Activated T-cell treated with anti-CD3 and anti-CD28 coated beads, Interleukin-2, amount 50 U/mL, for 72 hours (primary cell): ENCODE data around the gene SLC25A30. TPM values are rescaled to one million over a fixed set of nuclear protein-coding genes. Genes with fewer than 3 reads are reported as not detected.

Source experiments
- ATAC-seq, 2 donors: fragments of 150-1000 bp; cut with Tn5 transposase; replicated peaks in 1 of 2; 2 replicates each; pipeline ENCODE4 v1.10.0; 2021; ENCODE audit warnings: moderate library complexity in 2 of 2, mild to moderate bottlenecking in 1 of 2
- DNase-seq, 2 donors: peaks; one replicate each; pipeline ENCODE4 v3.0.0; 2021 to 2022; ENCODE audit warnings: mixed read lengths in 1 of 2
- H3K27ac Mint-ChIP-seq: one replicate; pipeline ENCODE4 v1.8.0; 2022; ENCODE audit warnings: mild to moderate bottlenecking, moderate library complexity, mixed read lengths
- H3K27me3 Mint-ChIP-seq: one replicate; pipeline ENCODE4 v1.8.0; 2022; ENCODE audit warnings: low read depth, mixed read lengths
- H3K36me3 Mint-ChIP-seq, 2 donors: one replicate each; pipeline ENCODE4 v1.8.0; 2022; ENCODE audit warnings: mixed read lengths in 2 of 2, mild to moderate bottlenecking in 1 of 2; ENCODE audit not compliant: insufficient read depth in 2 of 2
- H3K4me1 Mint-ChIP-seq: one replicate; pipeline ENCODE4 v1.8.0; 2022; ENCODE audit warnings: low read depth, mixed read lengths
- H3K4me3 Mint-ChIP-seq, 2 donors: one replicate each; pipeline ENCODE4 v1.8.0; 2022; ENCODE audit warnings: mild to moderate bottlenecking in 2 of 2, mixed read lengths in 2 of 2, moderate library complexity in 2 of 2
- H3K9me3 Mint-ChIP-seq, 2 donors: one replicate each; pipeline ENCODE4 v1.8.0; 2022; ENCODE audit warnings: mixed read lengths in 2 of 2
- total RNA-seq, 2 donors: library from RNA; stranded (reverse); gene quantifications; one replicate each; pipeline ENCODE4 v1.2.3, GENCODE V29; 2022

Gene SLC25A30
- total RNA-seq, 2 donors from 2014 or later = 17.9 to 19.8 TPM

- Mint-ChIP-seq H3K27ac (peak overlapping the region; percentile 97), H3K36me3 (peaks cover 0 to 2% of the 10 kb centered on the region in 2 donors), H3K4me3 (peak overlapping the region; percentile 89 to 100), H3K9me3 (no peaks in the 10 kb centered on the region), H3K4me1 (peaks cover 21% of the 10 kb centered on the region), H3K27me3 (no peaks in the 10 kb centered on the region)
- no peak for DNase-seq
- no peak for ATAC-seq
Observed at GRCh38 chr13:45416516-45417128, 1.6 kb downstream of the SLC25A30 start.

DNA sequence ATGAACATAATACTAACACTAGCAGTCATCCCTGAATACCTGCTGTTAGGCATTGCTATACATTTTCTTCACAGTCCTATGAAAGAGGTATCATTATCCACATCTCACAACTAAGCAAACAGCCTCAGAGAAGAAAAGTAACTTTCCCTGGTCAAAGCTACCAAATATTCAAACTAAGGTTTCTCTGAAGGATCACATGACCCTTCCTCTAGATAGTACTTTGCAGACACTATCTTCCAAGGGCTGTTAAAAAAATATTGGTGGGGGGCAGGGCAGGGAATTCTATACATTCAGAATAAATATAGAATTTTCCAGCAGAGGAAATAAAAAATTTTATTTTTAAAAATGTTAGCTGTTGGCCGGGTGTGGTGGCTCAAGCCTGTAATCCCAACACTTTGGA lies 3.1 kb downstream of the SLC25A30 start:
- peaks cover 2% of the 10 kb centered on the region in 2 donors for H3K36me3 Mint-ChIP-seq
- H3K27ac Mint-ChIP-seq = no peak overlapping the region
- H3K27me3 Mint-ChIP-seq = no peaks in the 10 kb centered on the region
- H3K4me3 Mint-ChIP-seq = peak overlapping the region in 1 of 2 donors; percentile 6
- no peaks in the 10 kb centered on the region for H3K9me3 Mint-ChIP-seq
- no peak for ATAC-seq
- no peak for DNase-seq
- peaks cover 21% of the 10 kb centered on the region for H3K4me1 Mint-ChIP-seq

- Mint-ChIP-seq H3K9me3 (no peaks in the 10 kb centered on the region), H3K27ac (no peak overlapping the region), H3K36me3 (peaks cover 2 to 3% of the 10 kb centered on the region in 2 donors), H3K27me3 (no peaks in the 10 kb centered on the region), H3K4me3 (no peak overlapping the region), H3K4me1 (peaks cover 21% of the 10 kb centered on the region)
- DNase-seq = no peak
- no peak for ATAC-seq
Observed at GRCh38 chr13:45413826-45414307, 4.3 kb downstream of the SLC25A30 start.

GRCh38 chr13:45412274-45413049 lies 5.7 kb downstream of the SLC25A30 start:
- H3K9me3 Mint-ChIP-seq = no peaks in the 10 kb centered on the region
- no peak for DNase-seq
- H3K27ac Mint-ChIP-seq = no peak overlapping the region
- ATAC-seq = no peak
- H3K36me3 Mint-ChIP-seq = peaks cover 6 to 8% of the 10 kb centered on the region in 2 donors
- no peak overlapping the region for H3K4me3 Mint-ChIP-seq
- peaks cover 16% of the 10 kb centered on the region for H3K4me1 Mint-ChIP-seq
- H3K27me3 Mint-ChIP-seq = no peaks in the 10 kb centered on the region

- DNase-seq = no peak
- Mint-ChIP-seq H3K9me3 (no peaks in the 10 kb centered on the region), H3K27ac (no peak overlapping the region), H3K4me3 (no peak overlapping the region), H3K4me1 (peaks cover 8% of the 10 kb centered on the region), H3K27me3 (no peaks in the 10 kb centered on the region), H3K36me3 (peaks cover 6 to 10% of the 10 kb centered on the region in 2 donors)
- no peak for ATAC-seq
Observed at GRCh38 chr13:45411631-45412030, 6.5 kb downstream of the SLC25A30 start.

GRCh38 chr13:45411221-45411620 lies 7.0 kb downstream of the SLC25A30 start:
- peaks cover 9 to 13% of the 10 kb centered on the region in 2 donors for H3K36me3 Mint-ChIP-seq
- peaks cover 6% of the 10 kb centered on the region for H3K4me1 Mint-ChIP-seq
- DNase-seq = no peak
- no peak overlapping the region for H3K4me3 Mint-ChIP-seq
- H3K9me3 Mint-ChIP-seq = no peaks in the 10 kb centered on the region
- H3K27ac Mint-ChIP-seq = no peak overlapping the region
- H3K27me3 Mint-ChIP-seq = no peaks in the 10 kb centered on the region
- ATAC-seq = no peak

DNA sequence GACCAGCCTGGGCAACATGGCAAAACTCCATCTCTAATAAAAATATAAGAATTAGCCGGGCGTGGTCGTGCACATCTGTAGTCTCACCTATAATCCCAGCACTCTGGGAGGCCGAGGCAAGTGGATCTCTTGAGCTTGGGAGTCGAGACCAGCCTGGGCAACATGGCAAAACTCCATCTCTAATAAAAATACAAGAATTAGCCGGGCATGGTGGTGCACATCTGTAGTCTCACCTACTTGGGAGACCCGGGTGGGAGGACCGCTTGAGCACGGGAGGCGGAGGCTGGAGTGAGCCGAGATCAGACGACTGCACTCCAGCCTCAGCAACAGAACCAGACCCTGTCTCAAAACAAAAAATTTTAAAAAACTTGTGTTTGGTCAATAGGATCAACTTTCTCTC lies 7.7 kb downstream of the SLC25A30 start:
- no peak for ATAC-seq
- DNase-seq = no peak
- Mint-ChIP-seq H3K9me3 (no peaks in the 10 kb centered on the region), H3K4me1 (peaks cover 6% of the 10 kb centered on the region), H3K27ac (no peak overlapping the region), H3K4me3 (no peak overlapping the region), H3K36me3 (peaks cover 9 to 16% of the 10 kb centered on the region in 2 donors), H3K27me3 (no peaks in the 10 kb centered on the region)

DNA sequence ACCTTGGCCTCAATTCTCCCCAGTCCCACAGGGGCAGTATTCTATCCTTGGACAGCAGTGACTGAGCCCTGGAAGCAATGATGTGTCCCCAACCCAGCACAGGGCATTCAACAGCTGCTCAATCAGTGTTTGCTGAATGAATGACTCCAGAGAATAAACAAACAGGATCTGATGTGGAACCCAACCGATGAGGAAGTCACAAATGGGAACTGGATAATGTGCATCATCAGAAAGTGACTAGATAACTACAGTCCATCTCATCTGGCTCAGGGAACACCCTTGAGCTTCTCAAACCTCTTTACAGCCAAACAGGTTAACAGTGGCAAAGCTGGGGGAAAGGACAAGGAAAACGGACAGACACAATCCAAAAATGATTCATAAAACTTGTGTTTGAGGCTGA lies 8.2 kb downstream of the SLC25A30 start:
- no peaks in the 10 kb centered on the region for H3K27me3 Mint-ChIP-seq
- H3K4me1 Mint-ChIP-seq = peaks cover 6% of the 10 kb centered on the region
- ATAC-seq (no peak), DNase-seq (no peak)
- H3K27ac Mint-ChIP-seq = no peak overlapping the region
- no peak overlapping the region for H3K4me3 Mint-ChIP-seq
- peaks cover 9 to 16% of the 10 kb centered on the region in 2 donors for H3K36me3 Mint-ChIP-seq
- H3K9me3 Mint-ChIP-seq = no peaks in the 10 kb centered on the region

DNA sequence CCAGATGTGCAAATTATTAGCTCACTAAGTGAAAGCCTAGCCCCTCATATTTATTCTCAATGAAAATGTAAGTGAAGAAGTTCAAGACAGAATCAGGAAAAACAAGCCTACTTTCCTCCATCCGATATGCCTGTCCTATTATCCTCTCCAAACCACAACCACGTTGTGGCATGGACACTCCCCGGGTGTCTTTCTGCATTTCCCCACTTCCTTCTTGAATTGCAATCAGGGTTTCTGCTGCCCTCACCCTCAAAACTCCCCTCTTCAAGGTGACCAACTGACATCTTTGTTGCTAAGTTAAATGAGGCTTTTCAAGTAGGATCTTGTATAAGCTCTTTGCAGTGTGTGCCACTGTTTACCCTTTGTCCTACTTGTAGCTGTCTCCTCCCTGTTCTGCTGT lies 11.8 kb downstream of the SLC25A30 start:
- ATAC-seq (no peak), DNase-seq (no peak)
- Mint-ChIP-seq H3K4me1 (no peaks in the 10 kb centered on the region), H3K4me3 (no peak overlapping the region), H3K9me3 (no peaks in the 10 kb centered on the region), H3K27ac (no peak overlapping the region), H3K27me3 (no peaks in the 10 kb centered on the region), H3K36me3 (peaks cover 11 to 22% of the 10 kb centered on the region in 2 donors)

DNA sequence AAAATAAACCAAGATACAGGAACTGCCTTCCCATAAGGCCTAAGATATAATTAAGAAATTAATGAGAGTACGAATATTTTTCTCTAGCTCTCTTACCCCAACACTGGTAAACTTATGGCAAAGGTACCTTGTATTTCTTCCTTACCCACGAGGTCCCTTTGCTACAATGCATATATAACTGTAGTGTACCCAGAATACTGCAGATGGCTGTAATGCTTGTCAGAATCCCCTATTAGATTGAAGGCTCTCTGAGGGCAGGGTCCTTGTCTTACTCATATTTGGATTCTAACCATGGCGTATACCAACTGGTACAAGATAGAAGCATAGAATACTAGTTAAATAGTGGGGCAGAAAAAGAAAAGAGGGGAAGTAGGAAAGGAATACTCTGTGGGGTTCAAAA lies 15.1 kb downstream of the SLC25A30 start:
- DNase-seq = no peak
- no peaks in the 10 kb centered on the region for H3K27me3 Mint-ChIP-seq
- H3K36me3 Mint-ChIP-seq = peaks cover 13 to 24% of the 10 kb centered on the region in 2 donors
- no peaks in the 10 kb centered on the region for H3K9me3 Mint-ChIP-seq
- H3K4me3 Mint-ChIP-seq = no peak overlapping the region
- no peak overlapping the region for H3K27ac Mint-ChIP-seq
- H3K4me1 Mint-ChIP-seq = peaks cover 17% of the 10 kb centered on the region
- no peak for ATAC-seq

DNA sequence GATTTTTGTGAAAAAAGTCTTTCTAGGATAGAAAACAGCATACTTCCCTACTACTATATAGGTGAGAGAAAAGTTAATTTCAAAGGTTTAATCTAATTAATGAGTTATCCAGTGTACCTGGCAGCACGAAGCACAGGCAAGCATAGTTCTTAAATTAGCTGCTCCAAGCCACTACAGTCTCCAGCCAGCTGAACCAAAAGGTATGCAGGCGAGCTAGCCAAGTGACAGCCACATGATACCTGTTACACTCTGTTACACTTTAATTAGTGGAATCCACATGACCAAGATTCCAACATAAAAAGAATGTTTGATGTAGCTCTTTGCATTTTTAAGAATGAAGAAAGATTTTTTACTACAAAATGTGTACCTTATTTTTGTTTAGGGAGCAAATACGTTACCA lies 15.5 kb downstream of the SLC25A30 start:
- no peaks in the 10 kb centered on the region for H3K27me3 Mint-ChIP-seq
- H3K4me1 Mint-ChIP-seq = peaks cover 21% of the 10 kb centered on the region
- peaks cover 13 to 24% of the 10 kb centered on the region in 2 donors for H3K36me3 Mint-ChIP-seq
- H3K27ac Mint-ChIP-seq = no peak overlapping the region
- ATAC-seq (no peak), DNase-seq (no peak)
- H3K9me3 Mint-ChIP-seq = no peaks in the 10 kb centered on the region
- no peak overlapping the region for H3K4me3 Mint-ChIP-seq

- ATAC-seq (no peak), DNase-seq (no peak)
- Mint-ChIP-seq H3K27me3 (no peaks in the 10 kb centered on the region), H3K27ac (peak overlapping the region; percentile 95), H3K4me3 (no peak overlapping the region), H3K9me3 (no peaks in the 10 kb centered on the region), H3K4me1 (peaks cover 34% of the 10 kb centered on the region), H3K36me3 (peaks cover 6 to 21% of the 10 kb centered on the region in 2 donors)
Observed at GRCh38 chr13:45401314-45401713, 16.9 kb downstream of the SLC25A30 start.

DNA sequence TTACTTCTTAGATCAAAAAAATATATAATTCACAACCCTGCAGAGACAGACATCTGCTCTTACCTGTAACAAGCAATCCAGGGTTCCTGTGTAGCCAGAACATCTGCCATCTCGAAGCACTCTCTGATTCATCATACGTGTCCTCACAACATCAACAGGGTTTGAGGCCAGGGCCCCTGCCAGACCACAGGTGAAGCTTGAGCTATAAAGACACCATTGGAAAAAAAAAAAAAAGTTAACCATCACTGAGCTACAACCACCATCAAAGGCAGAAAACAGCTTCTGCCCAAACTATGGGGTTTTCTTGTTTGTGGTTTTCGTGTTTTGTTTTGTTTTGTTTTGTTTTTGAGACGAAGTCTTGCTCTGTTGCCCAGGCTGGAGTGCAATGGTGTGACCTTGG lies 19.3 kb downstream of the SLC25A30 start:
- Mint-ChIP-seq H3K9me3 (no peaks in the 10 kb centered on the region), H3K27ac (peak overlapping the region; percentile 85), H3K36me3 (peaks cover 6 to 27% of the 10 kb centered on the region in 2 donors), H3K4me3 (peak overlapping the region; percentile 17 to 25), H3K4me1 (peaks cover 58% of the 10 kb centered on the region), H3K27me3 (no peaks in the 10 kb centered on the region)
- peak; percentile 66 to 79 for DNase-seq
- ATAC-seq = peak; percentile 73 to 76
